Cardiac muscle cell (in vitro differentiated cells and primary cell): ENCODE measurements around the gene RFX3. TPM values are rescaled to one million over a fixed set of nuclear protein-coding genes. Genes with fewer than 3 reads are reported as not detected.

ENCODE experiments used
- DNase-seq, 2 donors: peaks; one replicate each; pipeline versions ENCODE4 v3.0.0 to v3.0.0-alpha.2; 2010 to 2017; ENCODE audit warnings: low read depth in 1 of 2, low spot score in 1 of 2
- H3K27ac ChIP-seq: fragments of 200-600 bp; sonication (generic); 2 replicates; pipeline ENCODE4 v1.5.1; 2016
- H3K27me3 ChIP-seq: fragments of 200-600 bp; sonication (generic); 2 replicates; pipeline ENCODE4 v1.6.0; 2016; ENCODE audit warnings: control low read depth
- H3K36me3 ChIP-seq: fragments of 200-600 bp; sonication (generic); 2 replicates; pipeline ENCODE4 v1.5.1; 2016; ENCODE audit warnings: control low read depth
- H3K4me1 ChIP-seq: fragments of 200-600 bp; sonication (generic); 2 replicates; pipeline ENCODE4 v1.8.1; 2017; ENCODE audit warnings: low read depth, mild to moderate bottlenecking, mixed run types
- H3K4me3 ChIP-seq: fragments of 200-600 bp; sonication (generic); 2 replicates; pipeline ENCODE4 v1.5.1; 2016; ENCODE audit warnings: mild to moderate bottlenecking
- H3K9me3 ChIP-seq: fragments of 200-600 bp; sonication (generic); 2 replicates; pipeline ENCODE4 v1.5.1; 2017; ENCODE audit warnings: low read depth, mild to moderate bottlenecking, control low read depth
- CTCF ChIP-seq: IDR thresholded peaks from 2 replicates; pipeline ENCODE4 v1.5.1; 2012; ENCODE audit warnings: low read depth, mild to moderate bottlenecking, low read length
- polyA plus RNA-seq: library from polyadenylated mRNA; unstranded; fragments of >200 nt; fragmentation: Nextera tagmentation; extraction: Ambion mirVana; gene quantifications from 2 replicates; pipeline ENCODE4 v1.2.1, GENCODE V29; 2016
- total RNA-seq: library from RNA; depleted of rRNA; stranded (reverse); fragments of >200 nt; gene quantifications from 2 replicates; pipeline ENCODE4 v1.2.3, GENCODE V29; 2016

Gene RFX3
- total and polyA plus RNA-seq, 2 experiments from 2014 or later, result 6.3 to 9.9 TPM

GRCh38 chr9:3290231-3290840 is 235.5 kb downstream of the RFX3 start:
- H3K27me3 ChIP-seq, result no peaks in the 10 kb centered on the region
- H3K4me1 ChIP-seq, result peaks cover 9% of the 10 kb centered on the region
- no peak overlapping the region for H3K4me3 ChIP-seq
- no peak for TF ChIP-seq CTCF
- DNase-seq, result no peak
- H3K27ac ChIP-seq, result no peak overlapping the region
- no peaks in the 10 kb centered on the region for H3K36me3 ChIP-seq
- no peaks in the 10 kb centered on the region for H3K9me3 ChIP-seq

GRCh38 chr9:3288686-3289085 is 237.1 kb downstream of the RFX3 start:
- Histone ChIP-seq H3K4me1 (peaks cover 19% of the 10 kb centered on the region), H3K27me3 (no peaks in the 10 kb centered on the region), H3K4me3 (no peak overlapping the region), H3K9me3 (no peaks in the 10 kb centered on the region), H3K36me3 (no peaks in the 10 kb centered on the region), H3K27ac (no peak overlapping the region)
- no peak for DNase-seq
- no peak for TF ChIP-seq CTCF

- DNase-seq, result peak; percentile 33 to 41
- Histone ChIP-seq H3K9me3 (no peaks in the 10 kb centered on the region), H3K27me3 (no peaks in the 10 kb centered on the region), H3K4me1 (peaks cover 19% of the 10 kb centered on the region), H3K36me3 (no peaks in the 10 kb centered on the region), H3K4me3 (no peak overlapping the region), H3K27ac (peak overlapping the region; percentile 18)
- TF ChIP-seq CTCF, result no peak
These were observed 240.2 kb downstream of the RFX3 start for GRCh38 chr9:3285365-3286161.

GRCh38 chr9:3282365-3282764 is 243.4 kb downstream of the RFX3 start:
- H3K4me1 ChIP-seq, result peaks cover 19% of the 10 kb centered on the region
- no peaks in the 10 kb centered on the region for H3K9me3 ChIP-seq
- no peaks in the 10 kb centered on the region for H3K36me3 ChIP-seq
- H3K4me3 ChIP-seq, result no peak overlapping the region
- DNase-seq, result peak in 1 of 2 donors; percentile 14
- TF ChIP-seq CTCF, result no peak
- no peaks in the 10 kb centered on the region for H3K27me3 ChIP-seq
- no peak overlapping the region for H3K27ac ChIP-seq

GRCh38 chr9:3281399-3281798 is 244.4 kb downstream of the RFX3 start:
- Histone ChIP-seq H3K36me3 (no peaks in the 10 kb centered on the region), H3K9me3 (no peaks in the 10 kb centered on the region), H3K4me3 (no peak overlapping the region), H3K27me3 (no peaks in the 10 kb centered on the region), H3K27ac (no peak overlapping the region), H3K4me1 (peaks cover 19% of the 10 kb centered on the region)
- TF ChIP-seq CTCF, result no peak
- DNase-seq, result no peak
